ENCODE data around the gene GRK6. TPM values are rescaled to one million over a fixed set of nuclear protein-coding genes. Genes with fewer than 3 reads are reported as not detected.

Gene GRK6
- total and polyA plus RNA-seq, 3 donors from 2014 or later = 32.6 to 57.0 (median 51.8) TPM

DNA sequence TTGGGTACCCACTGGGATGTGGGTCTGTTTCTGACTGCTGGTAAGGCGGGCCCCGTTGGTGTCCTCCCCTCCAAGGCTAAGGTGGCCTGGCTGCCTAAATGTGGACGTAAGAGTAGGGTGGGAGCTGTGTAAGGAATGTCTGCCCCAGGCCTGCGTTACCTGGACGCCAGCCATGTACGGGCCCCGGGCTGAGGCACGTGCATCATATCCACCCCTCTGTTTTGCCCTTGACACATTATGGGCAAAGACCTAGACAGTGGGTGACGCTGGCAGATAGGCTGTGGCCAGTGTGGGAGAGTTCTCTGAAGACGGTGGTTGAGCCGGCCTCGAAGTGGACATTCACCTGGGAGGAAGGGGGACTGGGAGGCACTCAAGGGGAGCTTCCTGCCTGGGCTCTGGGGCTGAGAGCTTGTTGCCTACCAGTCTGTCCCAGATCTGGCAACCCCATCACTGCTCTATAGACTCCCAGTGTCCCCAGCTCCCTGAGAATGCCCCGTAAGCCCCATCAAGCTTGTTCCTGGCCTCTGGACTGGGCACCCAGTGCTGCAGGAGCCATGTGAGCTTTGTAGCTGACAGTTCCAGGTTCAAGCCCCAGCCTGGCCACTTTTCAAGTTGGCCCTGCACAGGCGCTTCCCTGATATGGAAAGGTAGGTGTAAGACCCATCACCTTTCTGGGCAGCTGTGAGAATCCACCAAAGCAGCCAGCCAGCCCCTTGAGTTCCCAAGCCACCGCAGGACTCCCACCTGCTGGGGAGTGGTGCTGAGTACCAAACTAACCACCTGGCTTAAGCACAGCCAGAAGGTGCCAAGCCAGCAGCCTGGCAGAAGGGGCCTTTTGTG lies 16.9 kb downstream of the GRK6 start:
- WGBS, 2 donors = 84 to 100% methylated on average over 1 to 15 of the region's 15 CpGs
- no peak overlapping the region for H3K27ac ChIP-seq
- no peaks in the 10 kb centered on the region for H3K36me3 ChIP-seq (ENCODE audit: low read depth, missing control alignments)
- intact Hi-C loops (cut with DNase I; ENCODE audit: low total_unique reads) = no loop called here
- no peak for TF ChIP-seq POLR2A (IDR thresholded peaks at IDR 0.05)
- TF ChIP-seq, protein P1, sequence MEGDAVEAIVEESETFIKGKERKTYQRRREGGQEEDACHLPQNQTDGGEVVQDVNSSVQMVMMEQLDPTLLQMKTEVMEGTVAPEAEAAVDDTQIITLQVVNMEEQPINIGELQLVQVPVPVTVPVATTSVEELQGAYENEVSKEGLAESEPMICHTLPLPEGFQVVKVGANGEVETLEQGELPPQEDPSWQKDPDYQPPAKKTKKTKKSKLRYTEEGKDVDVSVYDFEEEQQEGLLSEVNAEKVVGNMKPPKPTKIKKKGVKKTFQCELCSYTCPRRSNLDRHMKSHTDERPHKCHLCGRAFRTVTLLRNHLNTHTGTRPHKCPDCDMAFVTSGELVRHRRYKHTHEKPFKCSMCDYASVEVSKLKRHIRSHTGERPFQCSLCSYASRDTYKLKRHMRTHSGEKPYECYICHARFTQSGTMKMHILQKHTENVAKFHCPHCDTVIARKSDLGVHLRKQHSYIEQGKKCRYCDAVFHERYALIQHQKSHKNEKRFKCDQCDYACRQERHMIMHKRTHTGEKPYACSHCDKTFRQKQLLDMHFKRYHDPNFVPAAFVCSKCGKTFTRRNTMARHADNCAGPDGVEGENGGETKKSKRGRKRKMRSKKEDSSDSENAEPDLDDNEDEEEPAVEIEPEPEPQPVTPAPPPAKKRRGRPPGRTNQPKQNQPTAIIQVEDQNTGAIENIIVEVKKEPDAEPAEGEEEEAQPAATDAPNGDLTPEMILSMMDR (IDR thresholded peaks at IDR 0.05) = no peak
- H3K9me3 ChIP-seq = no peaks in the 10 kb centered on the region
- no peak for DNase-seq
- H3K4me3 ChIP-seq = no peak overlapping the region
- H3K27me3 ChIP-seq = no peaks in the 10 kb centered on the region
- peaks cover 16% of the 10 kb centered on the region for H3K4me1 ChIP-seq

DNA sequence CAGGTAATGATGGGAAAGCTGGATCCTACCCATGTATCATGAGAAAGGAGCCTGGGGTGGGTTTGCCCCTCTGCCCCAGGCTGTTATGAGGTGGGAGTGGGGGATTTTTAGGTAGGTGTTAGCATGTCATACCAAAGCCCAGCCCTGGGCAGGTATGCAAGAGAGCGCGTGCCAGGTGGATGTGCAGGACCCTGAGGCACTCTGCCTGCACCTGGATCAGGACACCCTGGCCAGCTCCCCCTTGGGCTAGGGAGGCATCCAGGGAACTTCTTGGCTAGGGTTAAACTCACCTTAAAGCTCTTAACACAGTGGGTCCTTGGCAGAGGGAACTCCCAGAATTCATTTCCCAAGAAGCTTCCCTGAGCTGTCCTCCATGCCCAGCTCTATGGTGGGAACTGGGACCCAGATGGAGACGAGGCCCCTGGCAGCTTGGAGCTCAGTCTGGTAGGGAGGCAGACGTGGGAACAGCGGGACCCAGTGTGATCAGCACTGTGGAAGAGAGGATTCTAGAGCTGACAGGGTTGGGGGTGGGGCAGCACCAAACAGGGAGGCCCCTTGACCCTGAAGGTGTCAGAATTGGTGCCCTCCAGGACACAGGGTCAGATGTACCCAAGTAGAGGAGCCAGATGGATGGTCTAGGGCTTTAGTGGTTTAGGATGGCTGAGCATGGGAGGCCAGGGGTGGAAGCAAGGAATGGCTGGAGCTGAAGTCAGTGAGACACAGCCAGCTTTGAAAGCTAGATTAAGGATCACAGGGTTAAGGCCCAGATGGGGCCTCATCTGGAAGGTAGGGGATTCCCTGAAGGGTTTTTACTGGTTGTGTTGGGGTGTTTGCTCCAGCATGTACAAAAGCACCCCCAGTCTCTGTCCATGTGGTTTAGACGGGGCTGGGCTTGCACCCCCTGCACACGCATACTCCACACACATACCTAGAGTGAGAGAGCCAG lies 17.9 kb downstream of the GRK6 start:
- H3K27me3 ChIP-seq = no peaks in the 10 kb centered on the region
- no peak overlapping the region for H3K4me3 ChIP-seq
- no peaks in the 10 kb centered on the region for H3K9me3 ChIP-seq
- no peak for DNase-seq
- H3K4me1 ChIP-seq = peaks cover 16% of the 10 kb centered on the region
- TF ChIP-seq, protein P1 (IDR thresholded peaks at IDR 0.05) = no peak
- intact Hi-C loops (cut with DNase I; ENCODE audit: low total_unique reads) = no loop called here
- H3K36me3 ChIP-seq (ENCODE audit: low read depth, missing control alignments) = no peaks in the 10 kb centered on the region
- H3K27ac ChIP-seq = no peak overlapping the region
- 64 to 77% methylated on average over 4 to 7 of the region's 7 CpGs for WGBS, 2 donors

DNA sequence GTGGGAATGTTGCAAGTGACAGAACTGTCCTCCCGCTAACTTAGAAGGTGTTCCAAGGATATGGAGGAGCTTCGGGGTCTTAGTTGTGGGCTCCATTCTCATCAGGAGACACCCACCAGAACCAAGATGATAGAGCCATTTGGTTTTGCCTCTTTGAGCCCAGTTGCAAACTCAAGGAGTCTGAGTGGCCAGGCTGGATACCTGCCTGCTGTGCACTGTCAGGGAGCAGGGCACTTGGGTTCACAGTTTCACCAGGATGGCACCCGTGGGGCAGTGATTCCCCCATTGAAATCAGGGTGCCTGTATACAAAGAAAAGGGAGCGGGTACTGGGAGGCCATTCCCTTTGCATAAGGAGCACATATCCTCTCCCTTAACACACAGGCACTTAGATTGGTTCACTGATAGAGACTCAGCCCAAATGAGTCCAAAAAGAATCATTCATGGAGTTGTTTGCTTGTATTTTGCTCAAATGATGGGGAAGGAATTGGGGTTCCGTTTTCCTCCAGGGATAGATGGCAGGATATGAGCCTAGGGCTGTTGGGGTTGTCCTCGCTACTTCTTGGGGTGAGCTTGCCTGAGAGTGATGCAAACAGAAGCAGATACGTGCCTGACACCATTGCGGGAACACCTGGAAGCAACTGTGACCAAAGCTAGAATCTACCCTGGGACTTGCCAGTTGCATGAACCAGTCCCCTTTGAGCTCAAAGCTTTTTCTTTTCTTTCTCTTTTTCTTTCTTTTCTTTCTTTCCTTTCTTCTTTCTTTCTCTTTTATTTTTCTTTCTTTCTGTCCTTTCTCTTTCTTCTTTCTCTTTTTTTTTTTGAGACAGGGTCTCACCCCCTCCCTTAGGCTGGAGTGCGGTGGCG lies 18.8 kb downstream of the GRK6 start:
- H3K9me3 ChIP-seq = no peaks in the 10 kb centered on the region
- H3K27ac ChIP-seq = no peak overlapping the region
- no peaks in the 10 kb centered on the region for H3K36me3 ChIP-seq (ENCODE audit: low read depth, missing control alignments)
- no peaks in the 10 kb centered on the region for H3K27me3 ChIP-seq
- no peak for TF ChIP-seq POLR2A (IDR thresholded peaks at IDR 0.05)
- TF ChIP-seq, protein P1 (IDR thresholded peaks at IDR 0.05) = no peak
- DNase-seq = no peak
- peaks cover 16% of the 10 kb centered on the region for H3K4me1 ChIP-seq
- H3K4me3 ChIP-seq = no peak overlapping the region
- intact Hi-C loops (cut with DNase I; ENCODE audit: low total_unique reads) = no loop called here
- WGBS, 2 donors = 53 to 62% methylated on average over 10 of the region's 10 CpGs

DNA sequence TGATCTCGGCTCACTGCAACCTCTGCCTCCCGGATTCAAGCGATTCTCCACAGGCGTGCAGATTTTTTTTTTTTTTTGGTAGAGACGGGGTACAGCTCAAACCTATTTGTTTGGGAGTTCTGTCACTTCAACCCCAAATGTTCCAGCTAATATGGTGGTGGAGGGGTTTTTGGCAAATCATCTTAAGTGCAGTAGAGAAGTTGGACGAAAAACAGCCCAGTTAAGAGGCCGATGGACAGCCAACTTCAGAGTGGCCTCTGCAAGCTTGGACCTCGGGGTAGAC lies 19.4 kb downstream of the GRK6 start:
- Histone ChIP-seq H3K4me3 (peak overlapping the region; percentile 59 to 65), H3K27ac (no peak overlapping the region), H3K4me1 (peaks cover 16% of the 10 kb centered on the region), H3K27me3 (no peaks in the 10 kb centered on the region), H3K36me3 (ENCODE audit: low read depth, missing control alignments) (no peaks in the 10 kb centered on the region), H3K9me3 (no peaks in the 10 kb centered on the region)
- no peak for DNase-seq
- 5 to 8% methylated on average over 6 to 8 of the region's 8 CpGs for WGBS, 2 donors
- TF ChIP-seq, protein P1 (IDR thresholded peaks at IDR 0.05) = no peak
- no peak for TF ChIP-seq POLR2A (IDR thresholded peaks at IDR 0.05)
- intact Hi-C loops (cut with DNase I; ENCODE audit: low total_unique reads) = no loop called here
